ENCODE results near the gene ROR2. TPM values are rescaled to one million over a fixed set of nuclear protein-coding genes. Genes with fewer than 3 reads are reported as not detected.

The ROR2 gene
- total RNA-seq, 3 donors from 2014 or later (not counting 1 experiment from before 2014, with no cell fraction given), result 1.7 TPM; not detected in 2

- no peaks in the 10 kb centered on the region for H3K36me3 Mint-ChIP-seq
- intact Hi-C loops (cut with micrococcal nuclease), result loop anchor here (1.0 kb wide), 1 partner anchor 175 kb away; the partner anchor contains the start of gene ROR2
- DNase-seq (peak; percentile 60 to 75), ATAC-seq (peak; percentile 67 to 85 (median 72))
- H3K27ac Mint-ChIP-seq, result no peak overlapping the region
- H3K4me3 Mint-ChIP-seq, result no peak overlapping the region
- peak; percentile 79 for TF ChIP-seq CTCF (IDR thresholded peaks at IDR 0.05)
- H3K9me3 Mint-ChIP-seq, result no peaks in the 10 kb centered on the region
- Histone ChIP-seq H3K27me3 (ENCODE audit: control insufficient read depth, insufficient read depth, low read length) (no peaks in the 10 kb centered on the region), H3K9me3 (ENCODE audit: control insufficient read depth, insufficient read depth, low read length) (no peaks in the 10 kb centered on the region), H3K27ac (ENCODE audit: low read length) (no peak overlapping the region), H3K4me3 (ENCODE audit: low read length) (no peak overlapping the region), H3K36me3 (ENCODE audit: control insufficient read depth, insufficient read depth, low read length) (no peaks in the 10 kb centered on the region), H3K4me1 (ENCODE audit: control insufficient read depth, insufficient read depth, low read length) (no peaks in the 10 kb centered on the region)
- 77% methylated on average over 9 of the region's 9 CpGs for WGBS (ENCODE audit: insufficient coverage)
- H3K27me3 Mint-ChIP-seq (ENCODE audit: low read depth in 2 of 2), result peaks cover 14 to 17% of the 10 kb centered on the region in 2 donors
- H3K4me1 Mint-ChIP-seq, result no peaks in the 10 kb centered on the region
These were observed 174.9 kb downstream of the ROR2 start for GRCh38 chr9:91775011-91775707.

- no peak overlapping the region for H3K4me3 ChIP-seq (ENCODE audit: low read length)
- H3K36me3 Mint-ChIP-seq, result no peaks in the 10 kb centered on the region
- intact Hi-C loops (cut with micrococcal nuclease), result no loop called here
- no peak overlapping the region for H3K27ac ChIP-seq (ENCODE audit: low read length)
- 86% methylated on average over 14 of the region's 14 CpGs for WGBS (ENCODE audit: insufficient coverage)
- no peaks in the 10 kb centered on the region for H3K4me1 Mint-ChIP-seq
- no peaks in the 10 kb centered on the region for H3K9me3 ChIP-seq (ENCODE audit: control insufficient read depth, insufficient read depth, low read length)
- H3K4me3 Mint-ChIP-seq, result no peak overlapping the region
- H3K9me3 Mint-ChIP-seq, result no peaks in the 10 kb centered on the region
- no peak overlapping the region for H3K27ac Mint-ChIP-seq
- peaks cover 18 to 20% of the 10 kb centered on the region in 2 donors for H3K27me3 Mint-ChIP-seq (ENCODE audit: low read depth in 2 of 2)
- no peak for TF ChIP-seq CTCF (IDR thresholded peaks at IDR 0.05)
- no peaks in the 10 kb centered on the region for H3K36me3 ChIP-seq (ENCODE audit: control insufficient read depth, insufficient read depth, low read length)
- ATAC-seq, result no peak
- H3K4me1 ChIP-seq (ENCODE audit: control insufficient read depth, insufficient read depth, low read length), result no peaks in the 10 kb centered on the region
- DNase-seq, result no peak
- H3K27me3 ChIP-seq (ENCODE audit: control insufficient read depth, insufficient read depth, low read length), result no peaks in the 10 kb centered on the region
These were observed 176.9 kb downstream of the ROR2 start for GRCh38 chr9:91773156-91773555.

- Histone ChIP-seq H3K9me3 (ENCODE audit: control insufficient read depth, insufficient read depth, low read length) (no peaks in the 10 kb centered on the region), H3K4me3 (ENCODE audit: low read length) (no peak overlapping the region), H3K27me3 (ENCODE audit: control insufficient read depth, insufficient read depth, low read length) (no peaks in the 10 kb centered on the region), H3K4me1 (ENCODE audit: control insufficient read depth, insufficient read depth, low read length) (no peaks in the 10 kb centered on the region), H3K27ac (ENCODE audit: low read length) (no peak overlapping the region), H3K36me3 (ENCODE audit: control insufficient read depth, insufficient read depth, low read length) (no peaks in the 10 kb centered on the region)
- Mint-ChIP-seq H3K36me3 (no peaks in the 10 kb centered on the region), H3K27me3 (ENCODE audit: low read depth in 2 of 2) (peaks cover 21 to 30% of the 10 kb centered on the region in 2 donors), H3K4me3 (no peak overlapping the region), H3K27ac (no peak overlapping the region), H3K9me3 (no peaks in the 10 kb centered on the region), H3K4me1 (no peaks in the 10 kb centered on the region)
- ATAC-seq (no peak), DNase-seq (no peak)
- no peak for TF ChIP-seq CTCF (IDR thresholded peaks at IDR 0.05)
- intact Hi-C loops (cut with micrococcal nuclease), result no loop called here
- WGBS (ENCODE audit: insufficient coverage), result 100% methylated on average over 1 of the region's 4 CpGs
These were observed 178.2 kb downstream of the ROR2 start for GRCh38 chr9:91771864-91772263.

- Mint-ChIP-seq H3K4me3 (no peak overlapping the region), H3K27me3 (ENCODE audit: low read depth in 2 of 2) (peaks cover 25 to 31% of the 10 kb centered on the region in 2 donors), H3K36me3 (no peaks in the 10 kb centered on the region), H3K4me1 (no peaks in the 10 kb centered on the region), H3K27ac (no peak overlapping the region), H3K9me3 (no peaks in the 10 kb centered on the region)
- Histone ChIP-seq H3K27me3 (ENCODE audit: control insufficient read depth, insufficient read depth, low read length) (no peaks in the 10 kb centered on the region), H3K36me3 (ENCODE audit: control insufficient read depth, insufficient read depth, low read length) (no peaks in the 10 kb centered on the region), H3K4me3 (ENCODE audit: low read length) (no peak overlapping the region), H3K4me1 (ENCODE audit: control insufficient read depth, insufficient read depth, low read length) (no peaks in the 10 kb centered on the region), H3K9me3 (ENCODE audit: control insufficient read depth, insufficient read depth, low read length) (no peaks in the 10 kb centered on the region), H3K27ac (ENCODE audit: low read length) (no peak overlapping the region)
- intact Hi-C loops (cut with micrococcal nuclease), result no loop called here
- no peak for DNase-seq
- 84% methylated on average over 8 of the region's 8 CpGs for WGBS (ENCODE audit: insufficient coverage)
- TF ChIP-seq CTCF (IDR thresholded peaks at IDR 0.05), result no peak
- ATAC-seq, result no peak
These were observed 179.0 kb downstream of the ROR2 start for GRCh38 chr9:91771027-91771426.

Measured in natural killer cell (primary cell).